GM12878 (cell line): Measurements from ENCODE around the gene RCAN2. TPM values are rescaled to one million over a fixed set of nuclear protein-coding genes. Genes with fewer than 3 reads are reported as not detected.

Experiments used
- ATAC-seq: fragments of 200-7000 bp; cut with Tn5 transposase; 3 replicates; pipeline ENCODE4 v1.9.1; 2020; ENCODE audit warnings: mild to moderate bottlenecking, moderate library complexity
- BruUV-seq: library from RNA; stranded (reverse); fragments of 400-500 nt; replicated peaks from 2 replicates; lab custom pipeline; 2021; lab: Mats Ljungman, UMichigan
- CTCF ChIA-PET: fragments of 300-600 bp; sonication (Branson Sonifier 250); formaldehyde crosslinking; extraction: SDS; loops from one replicate; lab custom pipeline; 2021; ENCODE audit warnings: inconsistent platforms; lab: Yijun Ruan, JAX
- POLR2A ChIA-PET: fragments of 350-600 bp; formaldehyde crosslinking; extraction: SDS; loops from one replicate; lab custom pipeline; 2021; ENCODE audit warnings: inconsistent platforms; lab: Charles Lee
- RAD21 ChIA-PET: fragments of 300-600 bp; sonication (Branson Sonifier 250); formaldehyde crosslinking; loops from one replicate; lab custom pipeline; 2023; ENCODE audit warnings: antibody characterized with exemption; ENCODE audit not compliant: unreplicated experiment; lab: Charles Lee
- SMC1A ChIA-PET: fragments of 300-600 bp; sonication (Branson Sonifier 250); formaldehyde crosslinking; loops from one replicate; lab custom pipeline; 2023; ENCODE audit not compliant: unreplicated experiment, uncharacterized antibody; lab: Charles Lee
- DNase-seq: peaks from one replicate; pipeline ENCODE4 v3.0.0-alpha.2; 2011; ENCODE audit warnings: low read depth, low spot score
- FAIRE-seq: peaks from 3 replicates; lab custom pipeline; 2011; peaks lifted over from hg19 to GRCh38; lab: Jason Lieb, UNC
- H2AFZ ChIP-seq: 2 replicates; pipeline ENCODE4 v1.6.0; 2011; ENCODE audit warnings: low read depth, low read length, control low read depth; ENCODE audit not compliant: control insufficient read depth
- H3K27ac ChIP-seq: 2 replicates; pipeline ENCODE4 v1.5.1; 2011; ENCODE audit warnings: control low read depth; ENCODE audit not compliant: control insufficient read depth, insufficient read depth
- H3K27me3 ChIP-seq, 2 experiments: replicated peaks in 1 of 2; 2 replicates each; pipeline versions ENCODE4 v1.6.0 to v1.6.1; 2011; ENCODE audit warnings: low read length in 1 of 2; ENCODE audit not compliant: control insufficient read depth in 2 of 2, insufficient read depth in 2 of 2
- H3K36me3 ChIP-seq, 2 experiments: 2 replicates each; pipeline ENCODE4 v1.5.1; 2011; ENCODE audit warnings: low read length in 1 of 2; ENCODE audit not compliant: control insufficient read depth in 2 of 2, insufficient read depth in 2 of 2
- H3K4me1 ChIP-seq: 2 replicates; pipeline ENCODE4 v1.6.1; 2011; ENCODE audit warnings: mild to moderate bottlenecking, low read length, moderate library complexity, mixed read lengths; ENCODE audit not compliant: control insufficient read depth, insufficient read depth
- H3K4me2 ChIP-seq: 2 replicates; pipeline ENCODE4 v1.6.0; 2011; ENCODE audit warnings: control low read depth; ENCODE audit not compliant: control insufficient read depth, insufficient read depth
- H3K4me3 ChIP-seq: fragments of 200-600 bp; sonication (generic); 2 replicates; pipeline ENCODE4 v1.5.1; 2016
- H3K79me2 ChIP-seq: 2 replicates; pipeline ENCODE4 v1.6.0; 2011; ENCODE audit warnings: low read length; ENCODE audit not compliant: control insufficient read depth, insufficient read depth
- H3K9ac ChIP-seq: 2 replicates; pipeline ENCODE4 v1.8.0; 2011; ENCODE audit warnings: low read length, control low read depth, mixed read lengths; ENCODE audit not compliant: control insufficient read depth, insufficient read depth
- H3K9me3 ChIP-seq: replicated peaks from 3 replicates; pipeline ENCODE4 v1.5.1; 2011; ENCODE audit warnings: mild to moderate bottlenecking, low read length; ENCODE audit not compliant: control insufficient read depth, insufficient read depth
- H4K20me1 ChIP-seq: 2 replicates; pipeline ENCODE4 v1.6.0; 2011; ENCODE audit not compliant: control insufficient read depth, insufficient read depth
- ASH2L ChIP-seq: fragments of 300-600, 200-600 bp; sonication (generic); IDR thresholded peaks from 2 replicates; pipeline ENCODE4 v1.6.1; 2017; ENCODE audit warnings: low read depth, mild to moderate bottlenecking, borderline replicate concordance
- CBX5 ChIP-seq: sonication (generic); IDR thresholded peaks from 2 replicates; pipeline ENCODE4 v1.6.1; 2016; ENCODE audit warnings: low read depth, moderate library complexity, mild to moderate bottlenecking, inconsistent platforms
- CREB1 ChIP-seq: IDR thresholded peaks from 2 replicates; pipeline ENCODE4 v1.6.1; 2012; ENCODE audit warnings: low read depth, mild to moderate bottlenecking, inconsistent platforms
- ETV6 ChIP-seq, 2 experiments: fragments of 450-650 bp in 1 of 2; IDR thresholded peaks in 1 of 2; conservative IDR thresholded peaks in 1 of 2; 2 replicates each; pipeline ENCODE4 v1.6.1; 2014; ENCODE audit warnings: antibody characterized with exemption in 1 of 2, borderline replicate concordance in 1 of 2, low read depth in 1 of 2, mild to moderate bottlenecking in 1 of 2, moderate library complexity in 1 of 2
- HSF1 ChIP-seq: fragments of 150-350 bp; IDR thresholded peaks from 2 replicates; pipeline ENCODE4 v1.6.1; 2014; ENCODE audit warnings: mild to moderate bottlenecking, low read depth, low read length
- JUND ChIP-seq: IDR thresholded peaks from 2 replicates; pipeline ENCODE4 v1.6.1; 2012; ENCODE audit warnings: low read depth, mild to moderate bottlenecking, low read length, improper control_type of control experiment, moderate library complexity
- MEF2B ChIP-seq: fragments of 450-650 bp; IDR thresholded peaks from 2 replicates; pipeline ENCODE4 v1.6.1; 2018; ENCODE audit warnings: mild to moderate bottlenecking, moderate library complexity; ENCODE audit not compliant: partially characterized antibody, poor library complexity, severe bottlenecking
- RAD21 ChIP-seq: IDR thresholded peaks from 2 replicates; pipeline ENCODE4 v1.6.1; 2011; ENCODE audit warnings: mild to moderate bottlenecking, low read depth, low read length, moderate library complexity; ENCODE audit not compliant: insufficient read depth
- RCOR1 ChIP-seq: conservative IDR thresholded peaks from 2 replicates; pipeline ENCODE4 v1.6.1; 2012; ENCODE audit warnings: low read depth, low read length, improper control_type of control experiment
- RFX5 ChIP-seq: IDR thresholded peaks from 2 replicates; pipeline ENCODE4 v1.6.1; 2011; ENCODE audit warnings: low read depth, low read length, improper control_type of control experiment
- SIX5 ChIP-seq: IDR thresholded peaks from 2 replicates; pipeline ENCODE4 v1.6.1; 2011; ENCODE audit warnings: mild to moderate bottlenecking, low read depth, low read length, moderate library complexity; ENCODE audit not compliant: severe bottlenecking
- SUPT20H ChIP-seq: IDR thresholded peaks from 2 replicates; pipeline ENCODE4 v1.6.1; 2011; ENCODE audit warnings: low read depth, mild to moderate bottlenecking, low read length, moderate library complexity, borderline replicate concordance; ENCODE audit not compliant: control insufficient read depth
- WGBS: methylation state at CpG from one replicate; pipeline ENCODE4 v1.1.6; 2016; ENCODE audit warnings: low lambda C conversion rate; ENCODE audit not compliant: insufficient replicate concordance, insufficient coverage; ENCODE audit errors: missing lambda C conversion rate; 5-methylcytosine and 5-hydroxymethylcytosine counted together
- in situ Hi-C: fragments of 300-500 bp; cut with MboI; formaldehyde crosslinking; loops from 9 replicates; pipeline ENCODE4 v1.14.3; 2018; ENCODE audit warnings: mixed read lengths
- intact Hi-C: fragments of 100-400 bp; cut with micrococcal nuclease; formaldehyde crosslinking; loops from one replicate; pipeline ENCODE4 v1.14.2; 2022; ENCODE audit not compliant: unreplicated experiment
- polyA plus RNA-seq, 11 experiments: library from polyadenylated mRNA; depleted of rRNA in 4 of 11; unstranded in 6 of 11; stranded (reverse) in 5 of 11; fragments of >200 nt; fragmentation: Nextera tagmentation in 4 of 11; fragmentation: Illumina TruSeq in 1 of 11; extraction: Ambion mirVana in 4 of 11; extraction: Trizol in 1 of 11; gene quantifications; 1 replicate in 1 of 11; 2 replicates in 10 of 11; pipeline versions ENCODE4 v1.2.1 to v1.2.3, GENCODE V29; 2011 to 2016; ENCODE audit warnings: inconsistent platforms in 2 of 11, missing spikeins in 2 of 11, low read depth in 1 of 11
- total RNA-seq, 4 experiments: library from RNA; depleted of rRNA in 3 of 4; stranded (reverse); fragments of >200 nt in 3 of 4; fragmentation: Illumina TruSeq in 1 of 4; extraction: Trizol in 1 of 4; gene quantifications; 2 replicates each; pipeline versions ENCODE4 v1.2.1 to v1.2.3, GENCODE V29; 2013 to 2021
- TF ChIP-seq, protein P1 (sequence below): fragments of 450-650 bp; IDR thresholded peaks from 2 replicates; pipeline ENCODE4 v1.6.1; 2017; ENCODE audit warnings: low read depth, mild to moderate bottlenecking, moderate library complexity
- TF ChIP-seq, protein P2 (sequence below): fragments of 450-650 bp; formaldehyde crosslinking; IDR thresholded peaks from 2 replicates; pipeline ENCODE4 v1.4.0; 2020; ENCODE audit warnings: mild to moderate bottlenecking, moderate library complexity

Gene RCAN2
- total and polyA plus RNA-seq, 10 of the 15 experiments (the other 5 are each of a cell fraction or from before 2014, with no cell fraction given): 0.06 TPM; not detected in 9

GRCh38 chr6:46270336-46270735 lies 220.9 kb downstream of the RCAN2 start:
- in situ Hi-C loops (no loop called here), intact Hi-C loops (no loop called here)
- TF ChIP-seq ASH2L (no peak), RAD21 (no peak), CBX5 (no peak), CREB1 (0 out of 2 replicates have a peak, but pooled peaks have one; percentile 26), HSF1 (no peak), SUPT20H (no peak), RFX5 (0 out of 2 replicates have a peak, but pooled peaks have one; percentile 12), ETV6 (conservative IDR thresholded peaks at IDR 0.05 in 1 of 2, IDR thresholded peaks at IDR 0.05 in 1 of 2; ENCODE audit: borderline replicate concordance in 1 of 2, low read depth in 1 of 2) (no peak), RCOR1 (no peak), JUND (no peak), SIX5 (no peak), MEF2B (no peak)
- TF ChIP-seq, protein P1, sequence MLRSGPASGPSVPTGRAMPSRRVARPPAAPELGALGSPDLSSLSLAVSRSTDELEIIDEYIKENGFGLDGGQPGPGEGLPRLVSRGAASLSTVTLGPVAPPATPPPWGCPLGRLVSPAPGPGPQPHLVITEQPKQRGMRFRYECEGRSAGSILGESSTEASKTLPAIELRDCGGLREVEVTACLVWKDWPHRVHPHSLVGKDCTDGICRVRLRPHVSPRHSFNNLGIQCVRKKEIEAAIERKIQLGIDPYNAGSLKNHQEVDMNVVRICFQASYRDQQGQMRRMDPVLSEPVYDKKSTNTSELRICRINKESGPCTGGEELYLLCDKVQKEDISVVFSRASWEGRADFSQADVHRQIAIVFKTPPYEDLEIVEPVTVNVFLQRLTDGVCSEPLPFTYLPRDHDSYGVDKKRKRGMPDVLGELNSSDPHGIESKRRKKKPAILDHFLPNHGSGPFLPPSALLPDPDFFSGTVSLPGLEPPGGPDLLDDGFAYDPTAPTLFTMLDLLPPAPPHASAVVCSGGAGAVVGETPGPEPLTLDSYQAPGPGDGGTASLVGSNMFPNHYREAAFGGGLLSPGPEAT: no peak
- TF ChIP-seq, protein P2, sequence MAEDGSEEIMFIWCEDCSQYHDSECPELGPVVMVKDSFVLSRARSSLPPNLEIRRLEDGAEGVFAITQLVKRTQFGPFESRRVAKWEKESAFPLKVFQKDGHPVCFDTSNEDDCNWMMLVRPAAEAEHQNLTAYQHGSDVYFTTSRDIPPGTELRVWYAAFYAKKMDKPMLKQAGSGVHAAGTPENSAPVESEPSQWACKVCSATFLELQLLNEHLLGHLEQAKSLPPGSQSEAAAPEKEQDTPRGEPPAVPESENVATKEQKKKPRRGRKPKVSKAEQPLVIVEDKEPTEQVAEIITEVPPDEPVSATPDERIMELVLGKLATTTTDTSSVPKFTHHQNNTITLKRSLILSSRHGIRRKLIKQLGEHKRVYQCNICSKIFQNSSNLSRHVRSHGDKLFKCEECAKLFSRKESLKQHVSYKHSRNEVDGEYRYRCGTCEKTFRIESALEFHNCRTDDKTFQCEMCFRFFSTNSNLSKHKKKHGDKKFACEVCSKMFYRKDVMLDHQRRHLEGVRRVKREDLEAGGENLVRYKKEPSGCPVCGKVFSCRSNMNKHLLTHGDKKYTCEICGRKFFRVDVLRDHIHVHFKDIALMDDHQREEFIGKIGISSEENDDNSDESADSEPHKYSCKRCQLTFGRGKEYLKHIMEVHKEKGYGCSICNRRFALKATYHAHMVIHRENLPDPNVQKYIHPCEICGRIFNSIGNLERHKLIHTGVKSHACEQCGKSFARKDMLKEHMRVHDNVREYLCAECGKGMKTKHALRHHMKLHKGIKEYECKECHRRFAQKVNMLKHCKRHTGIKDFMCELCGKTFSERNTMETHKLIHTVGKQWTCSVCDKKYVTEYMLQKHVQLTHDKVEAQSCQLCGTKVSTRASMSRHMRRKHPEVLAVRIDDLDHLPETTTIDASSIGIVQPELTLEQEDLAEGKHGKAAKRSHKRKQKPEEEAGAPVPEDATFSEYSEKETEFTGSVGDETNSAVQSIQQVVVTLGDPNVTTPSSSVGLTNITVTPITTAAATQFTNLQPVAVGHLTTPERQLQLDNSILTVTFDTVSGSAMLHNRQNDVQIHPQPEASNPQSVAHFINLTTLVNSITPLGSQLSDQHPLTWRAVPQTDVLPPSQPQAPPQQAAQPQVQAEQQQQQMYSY (CRISPR knock-in tag): no peak
- no TSS peak for BruUV-seq
- Histone ChIP-seq H3K27ac (no peak overlapping the region), H3K9ac (no peak overlapping the region), H3K4me1 (no peaks in the 10 kb centered on the region), H3K79me2 (no peaks in the 10 kb centered on the region), H3K9me3 (no peaks in the 10 kb centered on the region), H3K36me3 (no peaks in the 10 kb centered on the region), H4K20me1 (no peaks in the 10 kb centered on the region), H2AFZ (no peak overlapping the region), H3K27me3 (no peaks in the 10 kb centered on the region; a peak in 1 of 4 replicates), H3K4me2 (no peak overlapping the region), H3K4me3 (no peak overlapping the region)
- 32% methylated on average over 7 of the region's 7 CpGs for WGBS
- DNase-seq: no peak
- ATAC-seq: no peak
- no peak for FAIRE-seq
- ChIA-PET POLR2A (no interaction called here), SMC1A (interaction anchor here (1.4 kb wide), 1 partner anchor 25 kb away, joined by 4 read pairs; no protein-coding TSS in a partner anchor), RAD21 (no interaction called here), CTCF (interaction anchor here (0.9 kb wide), 1 partner anchor 180 kb away, joined by 3 read pairs; no protein-coding TSS in a partner anchor)
